ENCODE data around the gene ADORA2B.
"Not testable (repeated sequence)": the region's sequence is repeated elsewhere in the genome, so short reads cannot be mapped to it uniquely, and the experiment has no call there.

ADORA2B gene

GRCh38 chr17:15909481-15909991, 35.4 kb upstream of the ADORA2B start:
- H3K27ac ChIP-seq = no peak overlapping the region
- no peak for TF ChIP-seq CTCF (IDR thresholded peaks at IDR 0.05)

DNA sequence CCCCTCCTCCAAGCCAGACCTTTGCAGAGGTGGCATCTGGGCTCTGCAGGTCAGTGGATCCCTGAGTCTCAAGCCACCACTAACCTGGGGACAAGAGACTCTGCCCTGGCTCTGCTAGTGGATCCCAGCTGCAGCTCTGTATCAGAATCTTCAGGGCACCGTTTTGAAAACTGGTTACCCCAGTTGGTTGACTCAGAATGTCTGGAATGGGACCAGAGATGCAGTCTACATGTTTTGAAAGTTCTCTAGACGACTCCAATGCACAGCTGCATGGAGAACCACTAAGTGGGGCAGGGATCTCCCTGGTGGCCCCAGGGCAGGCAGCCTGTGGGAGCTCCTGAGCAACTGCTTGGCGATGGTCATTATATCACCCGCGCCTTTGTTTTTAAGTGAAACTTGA, 34.1 kb upstream of the ADORA2B start:
- TF ChIP-seq ZFX (IDR thresholded peaks at IDR 0.05; ENCODE audit: borderline replicate concordance) (no peak), CTCF (IDR thresholded peaks at IDR 0.05) (no peak)
- H3K27ac ChIP-seq = no peak overlapping the region

GRCh38 chr17:15911701-15912100, 33.2 kb upstream of the ADORA2B start:
- not testable (repeated sequence) for H3K27ac ChIP-seq

GRCh38 chr17:15912416-15912955, 32.4 kb upstream of the ADORA2B start:
- no peak overlapping the region for H3K27ac ChIP-seq
- TF ChIP-seq CTCF (IDR thresholded peaks at IDR 0.05) (no peak), ZFX (IDR thresholded peaks at IDR 0.05; ENCODE audit: borderline replicate concordance) (no peak)

- no peak overlapping the region for H3K27ac ChIP-seq
Measured at GRCh38 chr17:15913826-15914225, 31.1 kb upstream of the ADORA2B start.

DNA sequence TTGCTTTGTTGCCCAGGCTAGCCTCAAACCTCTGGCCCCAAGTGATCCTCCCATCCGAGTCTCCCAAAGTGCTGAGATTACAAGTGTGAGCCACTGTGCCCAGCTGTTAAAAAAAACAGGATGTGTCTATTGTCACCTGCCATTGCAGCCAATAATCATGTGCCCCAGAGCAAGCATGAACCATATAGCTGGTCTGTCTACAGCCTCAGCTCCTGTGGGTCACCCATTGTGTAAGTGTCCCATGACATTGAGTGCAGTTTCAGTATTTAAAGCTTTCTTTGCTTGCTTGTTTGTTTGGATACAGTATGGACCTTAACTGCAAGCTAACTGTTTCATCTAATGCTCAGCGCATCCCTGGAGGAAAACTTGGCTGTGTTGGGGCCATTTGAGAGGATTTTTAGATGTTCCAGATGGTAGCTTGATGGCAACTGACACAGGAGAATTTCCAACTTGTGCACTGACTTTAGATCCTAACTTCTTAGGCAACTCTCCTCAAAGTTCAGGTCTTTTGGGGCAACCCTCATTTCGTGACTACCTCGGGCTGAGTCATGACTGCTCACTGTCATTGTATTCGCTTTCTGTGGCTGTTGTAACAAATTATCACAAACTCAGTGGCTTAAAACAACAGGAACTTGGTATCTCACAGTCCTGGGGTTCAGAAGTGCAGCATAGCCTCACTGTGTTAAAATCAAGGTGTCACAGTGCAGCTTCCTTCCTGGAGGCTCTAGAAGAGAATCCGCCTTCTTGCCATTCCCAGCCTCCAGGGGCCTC, 30.3 kb upstream of the ADORA2B start:
- TF ChIP-seq ZFX (IDR thresholded peaks at IDR 0.05; ENCODE audit: borderline replicate concordance) = no peak
- no peak for TF ChIP-seq CTCF (IDR thresholded peaks at IDR 0.05)
- H3K27ac ChIP-seq = no peak overlapping the region

More at GRCh38 chr17:15913826-15914225, 31.1 kb upstream of the ADORA2B start:
- TF ChIP-seq CTCF (IDR thresholded peaks at IDR 0.05) (no peak), ZFX (IDR thresholded peaks at IDR 0.05; ENCODE audit: borderline replicate concordance) (no peak)

- no peak overlapping the region for H3K27ac ChIP-seq
- TF ChIP-seq ZFX (IDR thresholded peaks at IDR 0.05; ENCODE audit: borderline replicate concordance) (no peak), CTCF (IDR thresholded peaks at IDR 0.05) (no peak)
Measured at GRCh38 chr17:15915961-15916360, 29.0 kb upstream of the ADORA2B start.

Measured in 22Rv1 (cell line).